H1 (cell line): ENCODE results near the gene GRM8. TPM values are rescaled to one million over a fixed set of nuclear protein-coding genes. Genes with fewer than 3 reads are reported as not detected.

Source experiments
- CTCF ChIA-PET: fragments of 300-600 bp; sonication (Branson Sonifier 250); formaldehyde crosslinking; loops from one replicate; lab custom pipeline; 2021; ENCODE audit not compliant: partially characterized antibody; lab: Charles Lee
- POLR2A ChIA-PET: fragments of 300-600 bp; sonication (Branson Sonifier 250); formaldehyde crosslinking; loops from one replicate; lab custom pipeline; 2021; ENCODE audit warnings: inconsistent platforms; ENCODE audit not compliant: partially characterized antibody; lab: Charles Lee
- DNase-seq, 2 experiments: peaks; one replicate each; pipeline versions ENCODE4 v3.0.0 to v3.0.0-alpha.2; 2010 to 2022; ENCODE audit warnings: low spot score in 2 of 2, low read depth in 1 of 2, mixed read lengths in 1 of 2
- FAIRE-seq: peaks from 2 replicates; lab custom pipeline; 2011; peaks lifted over from hg19 to GRCh38; lab: Jason Lieb, UNC
- H2AFZ ChIP-seq: 2 replicates; pipeline ENCODE4 v1.8.1; 2012; ENCODE audit warnings: low read length, inconsistent platforms
- H2AK5ac ChIP-seq: 2 replicates; pipeline ENCODE4 v1.6.1; 2013; ENCODE audit warnings: low read depth, low read length
- H2BK120ac ChIP-seq: replicated peaks from 2 replicates; pipeline ENCODE3; 2013; ENCODE audit warnings: low read depth, low read length, inconsistent platforms
- H2BK12ac ChIP-seq: 2 replicates; pipeline ENCODE4 v1.6.1; 2013; ENCODE audit warnings: low read depth, low read length
- H2BK15ac ChIP-seq: 2 replicates; pipeline ENCODE4 v1.6.1; 2013; ENCODE audit warnings: low read length
- H2BK20ac ChIP-seq: 2 replicates; pipeline ENCODE4 v1.6.1; 2013; ENCODE audit warnings: low read length
- H2BK5ac ChIP-seq: 2 replicates; pipeline ENCODE4 v1.6.1; 2013; ENCODE audit warnings: low read depth, low read length
- H3K14ac ChIP-seq: 2 replicates; pipeline ENCODE4 v1.6.1; 2013; ENCODE audit warnings: inconsistent platforms; ENCODE audit not compliant: insufficient read length
- H3K18ac ChIP-seq: 2 replicates; pipeline ENCODE4 v1.6.1; 2013; ENCODE audit warnings: low read length; ENCODE audit errors: extremely low read depth
- H3K23ac ChIP-seq: 2 replicates; pipeline ENCODE4 v1.6.1; 2013; ENCODE audit warnings: inconsistent platforms; ENCODE audit not compliant: insufficient read length
- H3K23me2 ChIP-seq: 2 replicates; pipeline ENCODE4 v1.6.1; 2013; ENCODE audit warnings: low read depth, low read length
- H3K27ac ChIP-seq: 2 replicates; pipeline ENCODE4 v1.6.1; 2011; ENCODE audit warnings: low read depth, low read length, inconsistent platforms
- H3K27me3 ChIP-seq, 4 experiments: replicated peaks in 1 of 4; 1 replicate in 1 of 4; 2 replicates in 3 of 4; pipeline versions ENCODE4 v1.6.1 to v1.8.1; 2011 to 2013; ENCODE audit warnings: low read length in 3 of 4, mild to moderate bottlenecking in 3 of 4, inconsistent platforms in 2 of 4, mixed read lengths in 2 of 4, moderate library complexity in 1 of 4; ENCODE audit not compliant: control insufficient read depth in 3 of 4, insufficient read depth in 3 of 4; ENCODE audit errors: extremely low read depth in 1 of 4
- H3K36me3 ChIP-seq, 4 experiments: 2 replicates each; pipeline versions ENCODE4 v1.6.1 to v1.8.1; 2011 to 2013; ENCODE audit warnings: mild to moderate bottlenecking in 4 of 4, low read length in 3 of 4, moderate library complexity in 2 of 4, control low read depth in 1 of 4, inconsistent platforms in 1 of 4; ENCODE audit not compliant: insufficient read depth in 4 of 4, control insufficient read depth in 2 of 4
- H3K4ac ChIP-seq: replicated peaks from 2 replicates; pipeline ENCODE3; 2013; ENCODE audit warnings: low read length, low read depth, mixed read lengths, inconsistent platforms; ENCODE audit not compliant: insufficient read length
- H3K4me1 ChIP-seq, 4 experiments: replicated peaks in 1 of 4; 1 replicate in 1 of 4; 2 replicates in 3 of 4; pipeline versions ENCODE4 v1.6.1 to v1.8.1; 2011 to 2013; ENCODE audit warnings: low read length in 3 of 4, inconsistent platforms in 2 of 4, mixed read lengths in 1 of 4; ENCODE audit not compliant: insufficient read depth in 4 of 4, control insufficient read depth in 3 of 4
- H3K4me2 ChIP-seq, 2 experiments: 2 replicates each; pipeline versions ENCODE4 v1.6.1 to v1.8.1; 2011 to 2013; ENCODE audit warnings: low read depth in 2 of 2, low read length in 2 of 2, control low read depth in 1 of 2, inconsistent platforms in 1 of 2, mild to moderate bottlenecking in 1 of 2; ENCODE audit not compliant: insufficient read depth in 1 of 2
- H3K4me3 ChIP-seq, 4 experiments: fragments of 200-600, 300-600 bp in 1 of 4; sonication (generic), shearing (Covaris generic), sonication (Bioruptor Twin) in 1 of 4; 2 replicates each; pipeline versions ENCODE4 v1.5.1 to v1.8.1; 2011 to 2016; ENCODE audit warnings: low read length in 4 of 4, low read depth in 3 of 4, control low read depth in 2 of 4, inconsistent platforms in 2 of 4, mild to moderate bottlenecking in 2 of 4, mixed read lengths in 1 of 4, moderate library complexity in 1 of 4; ENCODE audit not compliant: insufficient read depth in 2 of 4; ENCODE audit errors: extremely low read depth in 1 of 4
- H3K56ac ChIP-seq: replicated peaks from 2 replicates; pipeline ENCODE3; 2013; ENCODE audit warnings: low read depth, mild to moderate bottlenecking, mixed read lengths, low read length, inconsistent platforms; ENCODE audit not compliant: insufficient read length
- H3K79me1 ChIP-seq: 2 replicates; pipeline ENCODE4 v1.6.1; 2013; ENCODE audit warnings: low read depth, low read length, control low read depth
- H3K79me2 ChIP-seq, 2 experiments: 2 replicates each; pipeline versions ENCODE4 v1.6.1 to v1.8.1; 2012 to 2013; ENCODE audit warnings: low read length in 2 of 2, mild to moderate bottlenecking in 2 of 2, inconsistent platforms in 1 of 2; ENCODE audit not compliant: insufficient read depth in 2 of 2, control insufficient read depth in 1 of 2
- H3K9ac ChIP-seq, 4 experiments: replicated peaks in 1 of 4; 1 replicate in 1 of 4; 2 replicates in 3 of 4; pipeline versions ENCODE4 v1.6.1 to v1.8.1; 2011 to 2013; ENCODE audit warnings: low read depth in 3 of 4, low read length in 3 of 4, control low read depth in 2 of 4, mild to moderate bottlenecking in 2 of 4, moderate library complexity in 2 of 4, inconsistent platforms in 1 of 4; ENCODE audit errors: extremely low read depth in 1 of 4
- H3K9me3 ChIP-seq, 2 experiments: 2 replicates each; pipeline versions ENCODE4 v1.6.1 to v1.8.1; 2012 to 2013; ENCODE audit warnings: mild to moderate bottlenecking in 2 of 2, moderate library complexity in 2 of 2, control low read depth in 1 of 2, inconsistent platforms in 1 of 2, low read depth in 1 of 2, low read length in 1 of 2, mixed read lengths in 1 of 2; ENCODE audit not compliant: insufficient read depth in 2 of 2
- H4K20me1 ChIP-seq, 2 experiments: replicated peaks in 1 of 2; 2 replicates each; pipeline versions ENCODE3 to v1.8.1; 2011 to 2013; ENCODE audit warnings: inconsistent platforms in 2 of 2, low read length in 2 of 2, mild to moderate bottlenecking in 1 of 2; ENCODE audit not compliant: insufficient read depth in 2 of 2, control insufficient read depth in 1 of 2
- H4K5ac ChIP-seq: 2 replicates; pipeline ENCODE4 v1.6.1; 2013; ENCODE audit warnings: low read length, low read depth, mixed read lengths, inconsistent platforms; ENCODE audit not compliant: insufficient read length
- H4K8ac ChIP-seq: 2 replicates; pipeline ENCODE4 v1.8.0; 2013; ENCODE audit warnings: mild to moderate bottlenecking, moderate library complexity, low read length, inconsistent platforms; ENCODE audit not compliant: insufficient read depth; ENCODE audit errors: extremely low read depth
- H4K91ac ChIP-seq: replicated peaks from 2 replicates; pipeline ENCODE3; 2013; ENCODE audit warnings: low read length, mixed read lengths, inconsistent platforms; ENCODE audit not compliant: insufficient read length
- CTCF ChIP-seq, 3 experiments: IDR thresholded peaks; 1 replicate in 2 of 3; 2 replicates in 1 of 3; pipeline versions ENCODE4 v1.5.1 to v1.6.1; 2011; ENCODE audit warnings: low read length in 3 of 3, mild to moderate bottlenecking in 3 of 3, inconsistent platforms in 2 of 3, low read depth in 1 of 3, moderate library complexity in 1 of 3; ENCODE audit not compliant: insufficient read depth in 1 of 3; ENCODE audit errors: control extremely low read depth in 1 of 3
- RAD21 ChIP-seq, 2 experiments: IDR thresholded peaks in 1 of 2; conservative IDR thresholded peaks in 1 of 2; 2 replicates each; pipeline ENCODE4 v1.6.1; 2011; ENCODE audit warnings: low read depth in 2 of 2, low read length in 2 of 2, improper control_type of control experiment in 1 of 2, inconsistent platforms in 1 of 2, mild to moderate bottlenecking in 1 of 2, moderate library complexity in 1 of 2
- USF2 ChIP-seq: IDR thresholded peaks from 2 replicates; pipeline ENCODE4 v1.6.1; 2011; ENCODE audit warnings: low read length, improper control_type of control experiment
- WGBS, 2 experiments: shearing (Covaris generic) in 1 of 2; methylation state at CpG; one replicate each; pipeline versions ENCODE4 v1.1.6 to v1.1.7; 2013 to 2015; ENCODE audit warnings: low lambda C conversion rate in 2 of 2, mixed read lengths in 2 of 2, inconsistent platforms in 1 of 2, low coverage in 1 of 2, missing lambda C conversion rate in 1 of 2; ENCODE audit not compliant: insufficient replicate concordance in 2 of 2, insufficient coverage in 1 of 2, insufficient read length in 1 of 2; ENCODE audit errors: extremely low coverage in 1 of 2, missing lambda C conversion rate in 1 of 2; 5-methylcytosine and 5-hydroxymethylcytosine counted together
- polyA plus RNA-seq, 7 experiments: library from polyadenylated mRNA; depleted of rRNA in 3 of 7; stranded (reverse) in 5 of 7; unstranded in 2 of 7; fragments of >200 nt in 5 of 7; fragments of 200-250 nt in 2 of 7; gene quantifications; 1 replicate in 5 of 7; 2 replicates in 1 of 7; 4 replicates in 1 of 7; pipeline versions ENCODE4 v1.2.1 to v1.2.3, GENCODE V29; 2011 to 2013; ENCODE audit warnings: missing spikeins in 2 of 7, mixed read lengths in 2 of 7
- total RNA-seq: library from RNA; stranded (reverse); fragmentation: NEBNext Ultra II Directional; extraction: Animal tissue kit (Norgen Biotek cat#: 25700); gene quantifications from 2 replicates; pipeline ENCODE4 v1.2.1, GENCODE V29; 2021

The GRM8 gene
- total and polyA plus RNA-seq, 2 of the 8 experiments (the other 6 are each of a cell fraction or from before 2014, with no cell fraction given): 2.6 to 2.8 TPM

GRCh38 chr7:127158659-127159058 is 94.1 kb downstream of the GRM8 start:
- Histone ChIP-seq H3K4me1 (no peaks in the 10 kb centered on the region), H3K23me2 (no peaks in the 10 kb centered on the region), H4K20me1 (peaks cover 0 to 2% of the 10 kb centered on the region in 2 experiments), H4K91ac (no peak overlapping the region), H2BK20ac (no peak overlapping the region), H3K4ac (no peak overlapping the region), H3K79me2 (no peaks in the 10 kb centered on the region), H3K9ac (no peak overlapping the region), H3K9me3 (no peaks in the 10 kb centered on the region), H3K27me3 (peaks cover 0 to 1% (median 0%) of the 10 kb centered on the region in 4 experiments; a peak in 1 of 7 replicates), H4K5ac (no peak overlapping the region), H3K14ac (no peak overlapping the region), H3K56ac (no peak overlapping the region), H2AFZ (no peak overlapping the region), H2BK5ac (no peak overlapping the region), H2BK12ac (no peak overlapping the region), H4K8ac (no peak overlapping the region), H3K4me2 (no peak overlapping the region), H2BK120ac (no peak overlapping the region), H3K18ac (no peak overlapping the region), H3K36me3 (no peaks in the 10 kb centered on the region), H2BK15ac (no peak overlapping the region), H3K4me3 (no peak overlapping the region), H2AK5ac (no peak overlapping the region), H3K23ac (no peak overlapping the region), H3K79me1 (no peaks in the 10 kb centered on the region), H3K27ac (no peak overlapping the region)
- DNase-seq (no peak), FAIRE-seq (peak; percentile 55)
- ChIA-PET POLR2A (no interaction called here), CTCF (interaction anchor here (0.6 to 2.4 kb wide), 16 partner anchors 8 to 1695 kb away, joined by 3 to 12 read pairs (median 4); no protein-coding TSS in a partner anchor)
- 63% methylated on average over 3 of the region's 3 CpGs; no CpG with 5 or more reads in 1 of the 2 experiments for WGBS, 2 experiments
- TF ChIP-seq RAD21 (IDR thresholded peaks at IDR 0.05 in 1 of 2, conservative IDR thresholded peaks at IDR 0.05 in 1 of 2; ENCODE audit: low read depth in 2 of 2, low read length in 2 of 2) (peak; percentile 35 to 49), CTCF (IDR thresholded peaks at IDR 0.05; ENCODE audit: control extremely low read depth in 1 of 3, insufficient read depth in 1 of 3, low read depth in 1 of 3, low read length in 3 of 3) (peak in 2 of 3 experiments; percentile 46 to 72; a peak in 3 of 4 replicates), USF2 (no peak)
